ENCODE measurements around the gene SCRN3. TPM values are rescaled to one million over a fixed set of nuclear protein-coding genes. Genes with fewer than 3 reads are reported as not detected.
"Not testable (repeated sequence)": the region's sequence is repeated elsewhere in the genome, so short reads cannot be mapped to it uniquely, and the experiment has no call there.

The SCRN3 gene
- total RNA-seq, 1 experiment from 2014 or later, result 7.7 TPM

DNA sequence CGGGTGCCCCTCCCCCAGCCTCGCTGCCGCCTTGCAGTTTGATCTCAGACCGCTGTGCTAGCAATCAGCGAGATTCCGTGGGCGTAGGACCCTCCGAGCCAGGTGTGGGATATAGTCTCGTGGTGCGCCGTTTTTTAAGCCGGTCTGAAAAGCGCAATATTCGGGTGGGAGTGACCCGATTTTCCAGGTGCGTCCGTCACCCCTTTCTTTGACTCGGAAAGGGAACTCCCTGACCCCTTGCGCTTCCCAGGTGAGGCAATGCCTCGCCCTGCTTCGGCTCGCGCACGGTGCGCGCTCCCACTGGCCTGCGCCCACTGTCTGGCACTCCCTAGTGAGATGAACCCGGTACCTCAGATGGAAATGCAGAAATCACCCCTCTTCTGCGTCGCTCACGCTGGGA is 14.5 kb downstream of the SCRN3 start:
- H3K9me3 ChIP-seq (ENCODE audit: control insufficient read depth in 1 of 2, insufficient read depth in 1 of 2, low read depth in 1 of 2, low read length in 2 of 2); POLR2A ChIA-PET; ATAC-seq; H3K27ac ChIP-seq (ENCODE audit: low read depth, low read length); H3K36me3 ChIP-seq (ENCODE audit: control insufficient read depth in 1 of 2, insufficient read depth in 2 of 2, low read length in 2 of 2); H4K20me1 ChIP-seq (ENCODE audit: insufficient read depth); H3K4me1 ChIP-seq (ENCODE audit: control insufficient read depth in 1 of 2, insufficient read depth in 2 of 2, low read length in 2 of 2); CTCF ChIA-PET; H3K79me2 ChIP-seq (ENCODE audit: insufficient read depth, low read length); H3K4me3 ChIP-seq (replicated peaks in 1 of 2; ENCODE audit: low read depth in 1 of 2, low read length in 2 of 2); H3K9me2 ChIP-seq (ENCODE audit: insufficient read depth); H3K9ac ChIP-seq (ENCODE audit: low read length); RAD21 ChIA-PET (ENCODE audit: low non-redundant PET in 1 of 2, low total read pairs in 2 of 2, uncharacterized antibody in 2 of 2, unreplicated experiment in 2 of 2); intact Hi-C loops (cut with micrococcal nuclease); DNase-seq (ENCODE audit: low read depth, low spot score); H2AFZ ChIP-seq (ENCODE audit: low read depth, low read length, poor library complexity, severe bottlenecking); H3K4me2 ChIP-seq (ENCODE audit: low read length); H3K27me3 ChIP-seq (ENCODE audit: insufficient read depth, low read length); BruUV-seq (replicated peaks): not testable (repeated sequence)

DNA sequence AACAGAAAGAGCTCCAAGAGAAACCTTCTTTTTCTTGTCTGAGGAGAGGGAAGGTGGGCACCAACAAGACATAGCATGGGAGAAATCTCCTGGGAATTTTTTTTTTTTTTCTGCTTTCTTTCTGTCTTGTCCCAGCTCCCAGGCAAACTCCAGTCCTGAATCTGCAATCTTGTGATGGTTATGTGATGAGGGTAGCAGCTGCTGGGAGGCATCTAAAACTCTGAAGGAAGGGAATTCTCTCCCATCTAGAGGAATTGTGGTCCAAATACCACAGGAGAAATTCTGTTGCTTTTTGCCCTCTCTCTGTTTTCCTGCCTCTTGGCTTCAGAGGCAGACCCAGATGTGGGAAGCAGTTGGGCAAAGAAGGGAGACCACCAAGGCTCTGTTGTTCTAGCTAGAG is 16.7 kb downstream of the SCRN3 start:
- H4K20me1 ChIP-seq (ENCODE audit: insufficient read depth), result no peaks in the 10 kb centered on the region
- no peaks in the 10 kb centered on the region for H3K79me2 ChIP-seq (ENCODE audit: insufficient read depth, low read length)
- H3K9ac ChIP-seq (ENCODE audit: low read length), result no peak overlapping the region
- DNase-seq (ENCODE audit: low read depth, low spot score), result no peak
- H3K9me3 ChIP-seq (ENCODE audit: control insufficient read depth in 1 of 2, insufficient read depth in 1 of 2, low read depth in 1 of 2, low read length in 2 of 2), result no peaks in the 10 kb centered on the region
- H2AFZ ChIP-seq (ENCODE audit: low read depth, low read length, poor library complexity, severe bottlenecking), result no peak overlapping the region
- no peaks in the 10 kb centered on the region for H3K9me2 ChIP-seq (ENCODE audit: insufficient read depth)
- no peak overlapping the region for H3K4me2 ChIP-seq (ENCODE audit: low read length)
- H3K4me3 ChIP-seq (replicated peaks in 1 of 2; ENCODE audit: low read depth in 1 of 2, low read length in 2 of 2), result no peak overlapping the region
- no peak overlapping the region for H3K27ac ChIP-seq (ENCODE audit: low read depth, low read length)
- TF ChIP-seq JUND (IDR thresholded peaks at IDR 0.05), result no peak
- no peak for TF ChIP-seq CBX3 (IDR thresholded peaks at IDR 0.05; ENCODE audit: low read depth)
- no peak for TF ChIP-seq SRF (IDR thresholded peaks at IDR 0.05; ENCODE audit: low read depth)
- no peak for TF ChIP-seq SIN3A (IDR thresholded peaks at IDR 0.05; ENCODE audit: low read depth)
- TF ChIP-seq POLR2AphosphoS5 (IDR thresholded peaks at IDR 0.05; ENCODE audit: low read depth, low read length), result no peak
- TF ChIP-seq, protein P1, sequence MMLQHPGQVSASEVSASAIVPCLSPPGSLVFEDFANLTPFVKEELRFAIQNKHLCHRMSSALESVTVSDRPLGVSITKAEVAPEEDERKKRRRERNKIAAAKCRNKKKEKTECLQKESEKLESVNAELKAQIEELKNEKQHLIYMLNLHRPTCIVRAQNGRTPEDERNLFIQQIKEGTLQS (IDR thresholded peaks at IDR 0.05), result no peak
- H3K36me3 ChIP-seq (ENCODE audit: control insufficient read depth in 1 of 2, insufficient read depth in 2 of 2, low read length in 2 of 2), result no peaks in the 10 kb centered on the region
- ChIA-PET CTCF (interaction anchor here (1.5 kb wide), 1 partner anchor 135 kb away, joined by 4 read pairs; no protein-coding TSS in a partner anchor), POLR2A (no interaction called here), RAD21 (ENCODE audit: low non-redundant PET in 1 of 2, low total read pairs in 2 of 2, uncharacterized antibody in 2 of 2, unreplicated experiment in 2 of 2) (no interaction called here)
- no peaks in the 10 kb centered on the region for H3K4me1 ChIP-seq (ENCODE audit: control insufficient read depth in 1 of 2, insufficient read depth in 2 of 2, low read length in 2 of 2)
- H3K27me3 ChIP-seq (ENCODE audit: insufficient read depth, low read length), result no peaks in the 10 kb centered on the region
- no TSS peak for BruUV-seq (replicated peaks)
- no peak for ATAC-seq
- intact Hi-C loops (cut with micrococcal nuclease), result no loop called here

Measured in HCT116 (cell line).